C4-2B (cell line): ENCODE results near the gene CFAP251.

Source experiments
- H3K27ac ChIP-seq: fragments of 450-650 bp; 2 replicates; pipeline ENCODE4 v1.5.1; 2017
- ZFX ChIP-seq: fragments of 450-650 bp; IDR thresholded peaks from 2 replicates; pipeline ENCODE4 v1.6.1; 2017
- TF ChIP-seq, protein P1 (sequence below): fragments of 450-650 bp; conservative IDR thresholded peaks from 2 replicates; pipeline ENCODE4 v1.5.1; 2017; ENCODE audit warnings: mild to moderate bottlenecking

The CFAP251 gene

DNA sequence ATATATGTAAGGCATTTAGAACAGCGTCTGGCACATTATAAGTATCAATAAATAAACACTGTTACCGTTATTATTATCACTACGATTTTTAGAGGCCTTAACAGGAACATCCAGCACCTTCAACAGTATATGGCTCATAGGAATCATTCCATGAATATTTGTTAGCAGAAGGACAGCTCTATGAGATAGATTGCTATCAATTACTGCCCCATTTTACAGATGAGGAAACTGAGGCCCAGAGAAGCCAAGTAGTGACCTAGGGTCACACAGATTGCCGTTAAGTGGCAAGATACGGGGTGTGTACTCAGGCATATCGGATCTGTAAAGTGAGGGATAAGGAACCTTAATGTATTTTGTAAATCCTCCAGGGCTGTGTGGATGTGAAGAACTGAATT, 30.3 kb upstream of the CFAP251 start:
- peak overlapping the region; percentile 89 for H3K27ac ChIP-seq
- TF ChIP-seq, protein P1, sequence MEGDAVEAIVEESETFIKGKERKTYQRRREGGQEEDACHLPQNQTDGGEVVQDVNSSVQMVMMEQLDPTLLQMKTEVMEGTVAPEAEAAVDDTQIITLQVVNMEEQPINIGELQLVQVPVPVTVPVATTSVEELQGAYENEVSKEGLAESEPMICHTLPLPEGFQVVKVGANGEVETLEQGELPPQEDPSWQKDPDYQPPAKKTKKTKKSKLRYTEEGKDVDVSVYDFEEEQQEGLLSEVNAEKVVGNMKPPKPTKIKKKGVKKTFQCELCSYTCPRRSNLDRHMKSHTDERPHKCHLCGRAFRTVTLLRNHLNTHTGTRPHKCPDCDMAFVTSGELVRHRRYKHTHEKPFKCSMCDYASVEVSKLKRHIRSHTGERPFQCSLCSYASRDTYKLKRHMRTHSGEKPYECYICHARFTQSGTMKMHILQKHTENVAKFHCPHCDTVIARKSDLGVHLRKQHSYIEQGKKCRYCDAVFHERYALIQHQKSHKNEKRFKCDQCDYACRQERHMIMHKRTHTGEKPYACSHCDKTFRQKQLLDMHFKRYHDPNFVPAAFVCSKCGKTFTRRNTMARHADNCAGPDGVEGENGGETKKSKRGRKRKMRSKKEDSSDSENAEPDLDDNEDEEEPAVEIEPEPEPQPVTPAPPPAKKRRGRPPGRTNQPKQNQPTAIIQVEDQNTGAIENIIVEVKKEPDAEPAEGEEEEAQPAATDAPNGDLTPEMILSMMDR: no peak
- no peak for TF ChIP-seq ZFX

DNA sequence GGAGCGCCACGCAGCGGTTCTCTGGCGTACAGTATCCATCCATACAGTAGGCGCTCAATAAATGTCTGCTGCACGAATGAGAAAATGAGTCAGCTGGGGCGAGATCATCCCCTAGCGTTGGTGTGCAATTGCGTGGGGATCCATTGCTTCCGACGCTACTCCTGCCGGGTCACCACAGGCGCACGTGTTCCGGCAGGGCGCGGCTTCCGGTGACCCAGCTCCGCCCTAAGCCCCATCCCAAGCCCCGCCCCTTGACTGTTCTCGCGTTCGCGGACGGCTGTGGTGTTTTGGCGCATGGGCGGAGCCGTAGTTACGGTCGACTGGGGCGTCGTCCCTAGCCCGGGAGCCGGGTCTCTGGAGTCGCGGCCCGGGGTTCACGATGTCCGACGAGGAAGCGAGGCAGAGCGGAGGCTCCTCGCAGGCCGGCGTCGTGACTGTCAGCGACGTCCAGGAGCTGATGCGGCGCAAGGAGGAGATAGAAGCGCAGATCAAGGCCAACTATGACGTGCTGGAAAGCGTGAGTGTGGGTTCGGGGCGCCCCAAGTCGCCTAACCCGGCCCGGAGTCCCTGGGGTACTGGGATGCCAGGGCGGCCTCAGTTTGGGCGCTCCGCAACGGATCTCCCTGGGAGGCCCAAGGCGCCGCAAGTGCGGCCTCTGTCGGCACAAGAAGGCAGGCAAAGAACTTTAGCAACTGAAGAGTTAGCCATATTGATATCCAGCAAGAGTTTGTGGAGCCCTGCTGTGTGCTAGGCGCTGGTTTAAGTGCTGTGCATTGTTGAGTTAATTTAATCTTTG, 29.7 kb upstream of the CFAP251 start, which contains the start of gene PSMD9:
Gene PSMD9, plus strand, starts transcription at position 313 of the 796 bp plus-strand sequence. Its CDS starts 67 bp downstream, at position 380.
- TF ChIP-seq, protein P1: peak; percentile 74
- TF ChIP-seq ZFX: peak; percentile 55; the same call in 1 of the 2 replicates
- peak within 1 kb of the TSS; percentile 89 for H3K27ac ChIP-seq

DNA sequence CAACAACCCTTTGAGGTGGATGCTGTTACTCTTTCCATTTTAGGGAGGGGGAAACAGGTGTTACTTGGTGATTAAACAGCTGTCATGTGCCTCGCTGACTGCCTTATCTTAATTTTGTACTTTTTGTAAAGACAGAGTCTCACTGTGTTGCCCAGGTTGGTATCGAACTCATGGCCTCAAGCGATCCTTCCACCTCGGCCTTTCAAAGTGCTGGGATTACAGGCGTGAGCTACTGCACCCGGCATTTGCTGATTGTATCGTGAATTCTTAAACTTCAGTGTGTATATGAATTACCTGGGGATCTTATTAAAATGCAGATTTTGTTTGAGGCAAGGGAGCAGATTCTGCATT, 29.1 kb upstream of the CFAP251 start:
- H3K27ac ChIP-seq: peak overlapping the region; percentile 89
- TF ChIP-seq ZFX: no peak
- TF ChIP-seq, protein P1: peak; percentile 10; the same call in 1 of the 2 replicates

DNA sequence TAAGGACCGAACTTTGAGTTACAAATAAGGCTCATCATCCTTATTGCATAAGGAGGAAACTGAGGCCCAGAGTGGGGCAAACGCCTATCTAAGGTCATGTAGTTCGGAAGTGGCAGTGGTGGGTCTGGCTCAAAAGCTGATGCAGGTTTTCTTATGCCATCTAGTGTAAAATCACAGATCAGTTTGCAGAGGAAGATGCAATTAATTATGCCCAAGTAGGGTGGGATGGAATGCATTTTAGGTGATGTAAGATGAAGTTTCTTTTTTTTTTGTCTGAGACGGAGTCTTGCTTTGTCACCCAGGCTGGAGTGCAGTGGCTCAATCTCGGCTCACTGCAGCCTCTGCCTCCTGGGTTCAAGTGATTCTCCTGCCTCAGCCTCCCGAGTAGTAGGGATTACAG, 28.7 kb upstream of the CFAP251 start:
- H3K27ac ChIP-seq: peak overlapping the region; percentile 89

DNA sequence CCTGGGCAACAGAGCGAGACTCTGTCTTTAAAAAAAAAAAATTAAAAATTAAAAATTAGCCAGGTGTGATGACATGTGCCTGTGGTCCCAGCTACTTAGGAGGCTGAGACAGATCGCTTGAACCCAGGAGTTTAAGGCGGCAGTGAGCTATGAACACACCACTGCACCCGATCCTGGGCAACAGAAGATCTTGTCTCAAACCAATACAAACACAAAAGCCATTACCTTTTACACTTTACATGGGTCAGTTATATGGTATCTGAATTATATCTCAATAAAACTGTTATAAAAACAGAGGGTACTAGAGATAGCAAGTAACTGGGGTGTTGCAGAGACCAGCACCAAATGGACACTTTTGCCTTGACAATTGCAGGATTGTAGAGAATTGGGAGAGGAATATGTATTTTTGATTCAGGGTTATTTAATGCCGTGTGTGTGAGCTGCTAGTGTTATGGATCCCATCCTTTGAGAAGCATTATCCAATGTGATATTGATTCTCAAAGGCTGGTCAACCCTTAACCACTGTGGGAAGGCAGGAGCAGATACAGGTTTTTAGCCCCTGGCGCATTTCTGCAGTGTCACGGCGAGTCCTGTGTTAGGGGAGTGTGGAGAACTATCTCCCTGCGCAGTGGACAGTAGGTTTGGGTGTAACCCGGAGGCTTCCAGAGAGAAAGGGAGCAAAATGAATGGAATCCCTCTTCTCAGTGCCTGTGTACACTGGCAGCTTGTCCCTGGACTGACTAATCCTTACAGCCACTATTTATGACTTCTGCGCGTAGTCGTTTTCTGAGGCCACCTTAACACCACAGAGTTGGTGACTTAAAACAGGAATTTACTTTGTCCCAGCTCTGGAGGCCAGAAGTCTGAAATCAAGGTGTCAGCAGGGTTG, 25.5 kb upstream of the CFAP251 start:
- no peak overlapping the region for H3K27ac ChIP-seq
- no peak for TF ChIP-seq ZFX
- TF ChIP-seq, protein P1: no peak

DNA sequence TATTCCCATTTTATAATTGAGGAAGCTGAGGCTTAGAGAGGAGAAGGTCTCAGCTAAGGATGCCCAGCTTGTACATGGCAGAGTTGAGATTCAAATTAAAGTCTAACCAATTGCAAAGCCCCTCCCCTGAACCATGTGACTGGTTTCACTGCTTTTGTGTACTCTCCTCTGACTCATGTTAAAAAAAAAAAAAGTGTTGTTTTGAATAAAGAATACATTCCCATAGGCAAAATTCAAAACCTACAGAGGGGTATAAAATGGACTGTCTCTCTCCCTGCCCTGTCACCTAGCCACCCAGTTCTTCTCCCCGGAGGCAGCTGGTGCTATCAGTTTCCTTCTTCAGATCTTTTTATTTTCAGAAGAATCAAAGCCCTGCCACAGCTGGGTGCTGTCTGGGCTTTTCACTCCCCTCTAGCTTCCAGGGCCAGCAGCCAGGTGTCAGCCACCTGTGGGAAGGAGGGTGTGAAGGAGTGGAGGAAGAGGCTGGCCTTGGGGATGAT, 24.4 kb upstream of the CFAP251 start:
- peak overlapping the region; percentile 28 for H3K27ac ChIP-seq
- TF ChIP-seq, protein P1: no peak
- no peak for TF ChIP-seq ZFX

DNA sequence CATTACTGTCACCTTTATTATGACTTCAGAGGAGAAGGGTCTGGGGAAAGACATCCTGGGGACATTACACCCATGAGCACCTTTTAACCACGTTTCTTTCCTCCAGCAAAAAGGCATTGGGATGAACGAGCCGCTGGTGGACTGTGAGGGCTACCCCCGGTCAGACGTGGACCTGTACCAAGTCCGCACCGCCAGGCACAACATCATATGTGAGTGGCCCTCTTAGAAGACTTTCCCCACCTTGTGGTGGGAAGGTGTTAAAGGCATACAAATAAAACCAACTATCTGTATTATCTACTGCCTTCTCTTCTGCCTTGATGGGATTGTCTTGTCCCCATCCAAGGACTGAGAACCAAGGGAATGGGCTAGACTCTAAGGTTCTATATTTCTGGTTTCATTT, 23.8 kb upstream of the CFAP251 start:
- TF ChIP-seq ZFX: no peak
- TF ChIP-seq, protein P1: no peak; the same call in 1 of the 2 replicates
- H3K27ac ChIP-seq: peak overlapping the region; percentile 28; the same call in 1 of the 2 replicates
